ENCODE data around the gene TNFRSF13B. TPM values are rescaled to one million over a fixed set of nuclear protein-coding genes. Genes with fewer than 3 reads are reported as not detected.
"Not testable (repeated sequence)": the region's sequence is repeated elsewhere in the genome, so short reads cannot be mapped to it uniquely, and the experiment has no call there.

Gene TNFRSF13B
- not detected in 2 replicates for total RNA-seq (2014; rRNA removed; shearing (Covaris generic))

GRCh38 chr17:16971458-16972338 is at the start of gene TNFRSF13B:
Gene TNFRSF13B, minus strand, starts transcription at chr17:16972118. Its CDS starts 43 bp downstream, at chr17:16972075.
- no peaks in the 10 kb centered on the region for H3K36me3 ChIP-seq
- H3K27me3 ChIP-seq (replicated peaks) = no peaks in the 10 kb centered on the region; the same call in 1 of the 2 replicates
- H3K4me1 ChIP-seq (replicated peaks) = peaks cover 5% of the 10 kb centered on the region; the same call in 1 of the 2 replicates
- H3K9me3 ChIP-seq (replicated peaks) = no peaks in the 10 kb centered on the region
- no peak within 1 kb of the TSS for H3K4me3 ChIP-seq
- DNase-seq (ENCODE audit: low read depth in 1 of 2, low spot score in 2 of 2) = no peak
- H3K27ac ChIP-seq = no peak within 1 kb of the TSS

- Histone ChIP-seq H3K9me3 (replicated peaks) (no peaks in the 10 kb centered on the region), H3K36me3 (no peaks in the 10 kb centered on the region), H3K4me1 (replicated peaks) (peaks cover 47% of the 10 kb centered on the region), H3K27ac (peak overlapping the region; percentile 98), H3K27me3 (replicated peaks) (no peaks in the 10 kb centered on the region), H3K4me3 (no peak overlapping the region)
- peak; percentile 93 to 96 for DNase-seq (ENCODE audit: low read depth in 1 of 2, low spot score in 2 of 2)
These were observed 49.4 kb upstream of the TNFRSF13B start for GRCh38 chr17:17021194-17021863.

- no peak for DNase-seq (ENCODE audit: low read depth in 1 of 2, low spot score in 2 of 2)
- Histone ChIP-seq H3K27ac (peak overlapping the region; percentile 98), H3K4me3 (no peak overlapping the region)
These were observed 48.9 kb upstream of the TNFRSF13B start for GRCh38 chr17:17020821-17021193.

DNA sequence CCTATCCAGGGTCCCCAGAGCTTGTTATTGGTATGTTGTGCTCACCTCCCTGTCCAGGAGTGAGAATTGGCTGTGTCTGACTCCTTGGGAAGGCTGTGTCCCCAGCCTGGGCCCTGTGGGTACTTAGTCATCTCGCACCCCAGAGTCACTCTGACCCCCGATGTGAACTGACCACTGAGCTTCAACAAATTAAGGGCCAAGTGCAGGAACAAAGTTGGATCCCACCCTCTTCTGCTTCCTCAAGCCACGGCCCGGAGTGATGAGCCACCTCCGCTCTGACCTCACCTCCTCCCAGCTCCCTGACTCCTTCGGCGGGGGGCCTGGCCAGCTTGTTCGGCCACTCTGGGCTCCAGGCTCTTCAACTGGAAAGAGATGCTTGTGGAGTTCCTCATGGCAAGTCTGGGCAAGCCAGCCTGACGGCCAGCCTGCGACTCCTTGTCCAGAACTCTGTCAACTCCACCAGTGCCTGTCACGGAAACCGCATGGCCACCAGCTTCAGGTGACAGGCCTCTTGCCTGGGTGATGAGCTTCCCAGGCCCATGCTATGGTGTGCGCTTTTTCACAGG is 48.1 kb upstream of the TNFRSF13B start:
- Histone ChIP-seq H3K4me3 (no peak overlapping the region), H3K9me3 (replicated peaks) (no peaks in the 10 kb centered on the region), H3K27ac (peak overlapping the region; percentile 98), H3K36me3 (no peaks in the 10 kb centered on the region), H3K27me3 (replicated peaks) (no peaks in the 10 kb centered on the region), H3K4me1 (replicated peaks) (peaks cover 43% of the 10 kb centered on the region)
- DNase-seq (ENCODE audit: low read depth in 1 of 2, low spot score in 2 of 2) = no peak

More at GRCh38 chr17:17020821-17021193, 48.9 kb upstream of the TNFRSF13B start:
- H3K9me3 ChIP-seq (replicated peaks) = no peaks in the 10 kb centered on the region
- peaks cover 47% of the 10 kb centered on the region for H3K4me1 ChIP-seq (replicated peaks)
- no peaks in the 10 kb centered on the region for H3K27me3 ChIP-seq (replicated peaks)
- no peaks in the 10 kb centered on the region for H3K36me3 ChIP-seq

DNA sequence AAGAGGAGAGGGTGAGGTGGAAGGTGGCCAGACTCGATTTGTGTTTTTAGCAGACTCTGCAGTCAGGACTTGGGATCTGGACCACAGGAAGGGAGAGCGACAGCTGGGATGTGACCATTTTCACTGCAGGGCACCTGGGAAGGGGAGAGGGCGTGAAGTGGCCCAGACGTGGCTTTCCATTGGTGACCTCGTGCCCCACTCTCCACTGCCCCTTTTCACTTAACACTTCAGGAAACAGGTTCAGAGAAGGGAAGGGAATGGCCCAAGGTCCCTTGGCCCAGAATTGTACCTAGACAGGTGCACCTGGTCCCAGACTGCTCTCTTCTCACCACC is 47.5 kb upstream of the TNFRSF13B start:
- H3K27ac ChIP-seq = peak overlapping the region; percentile 98; the same call in 1 of the 2 replicates
- H3K4me1 ChIP-seq (replicated peaks) = peaks cover 44% of the 10 kb centered on the region
- no peaks in the 10 kb centered on the region for H3K36me3 ChIP-seq
- DNase-seq (ENCODE audit: low read depth in 1 of 2, low spot score in 2 of 2) = no peak
- H3K27me3 ChIP-seq (replicated peaks) = no peaks in the 10 kb centered on the region
- no peak overlapping the region for H3K4me3 ChIP-seq
- H3K9me3 ChIP-seq (replicated peaks) = no peaks in the 10 kb centered on the region

DNA sequence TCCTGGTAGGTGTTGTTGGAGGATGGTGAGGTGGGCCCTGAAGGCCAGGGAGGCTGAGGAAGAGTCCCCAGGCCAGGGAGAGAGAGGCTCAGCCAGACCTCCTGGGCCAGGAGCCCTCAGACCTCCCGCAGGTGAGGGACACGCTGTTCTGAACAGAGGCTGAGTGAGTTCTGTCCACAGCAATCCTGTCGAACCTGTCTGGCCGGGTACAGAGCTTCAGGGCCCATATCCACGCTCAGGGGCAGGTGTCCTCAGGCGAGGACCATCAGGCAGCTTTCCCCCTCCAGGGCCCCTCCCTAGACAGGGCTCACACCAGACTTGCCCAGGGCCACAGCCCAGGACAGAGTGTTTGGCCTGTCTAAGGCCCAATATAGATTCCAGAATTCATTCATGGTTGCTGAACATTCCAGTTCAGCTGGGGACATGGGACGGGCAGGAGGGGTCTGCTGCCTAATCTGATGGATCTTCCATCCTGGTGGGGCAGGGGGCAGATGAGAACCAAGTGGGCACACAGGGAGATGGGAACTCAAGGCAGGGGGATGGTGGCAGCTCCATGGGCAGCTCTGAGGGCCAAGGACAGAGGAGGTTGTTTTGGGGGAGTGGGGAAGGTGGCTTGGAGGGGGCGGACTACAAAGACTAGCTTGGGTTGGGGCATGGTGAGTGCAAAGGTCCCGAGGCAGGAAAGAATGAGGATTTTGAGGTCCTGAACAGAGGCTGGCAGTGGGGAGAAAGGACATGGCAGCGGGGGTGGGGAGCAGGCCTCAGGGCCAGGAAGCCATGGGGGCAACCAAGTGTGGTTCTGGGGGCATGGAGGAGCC is 46.9 kb upstream of the TNFRSF13B start:
- no peaks in the 10 kb centered on the region for H3K27me3 ChIP-seq (replicated peaks)
- no peak overlapping the region for H3K27ac ChIP-seq
- DNase-seq (ENCODE audit: low read depth in 1 of 2, low spot score in 2 of 2) = no peak
- H3K36me3 ChIP-seq = no peaks in the 10 kb centered on the region
- peaks cover 49% of the 10 kb centered on the region for H3K4me1 ChIP-seq (replicated peaks)
- no peak overlapping the region for H3K4me3 ChIP-seq
- no peaks in the 10 kb centered on the region for H3K9me3 ChIP-seq (replicated peaks)

DNA sequence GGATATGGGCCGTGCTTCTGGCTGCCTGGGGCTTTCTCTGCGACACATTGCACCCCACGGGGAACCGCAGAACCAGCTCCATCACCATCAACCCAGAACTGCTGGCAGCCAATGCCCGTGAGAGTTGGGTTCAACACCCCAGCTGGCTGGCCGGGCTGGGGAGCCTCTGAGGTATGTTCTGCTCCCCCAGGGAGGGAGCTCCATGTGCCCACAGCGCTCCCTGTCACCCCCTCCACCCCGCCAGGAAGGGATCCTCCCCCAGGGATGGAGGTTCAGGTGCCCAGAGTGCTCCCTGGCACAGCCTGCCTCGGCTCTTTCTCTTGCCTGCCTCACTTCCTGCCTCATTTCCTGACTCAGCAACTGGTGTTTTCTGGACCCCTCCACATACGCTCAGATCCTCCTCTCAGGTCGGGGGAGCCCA is 46.1 kb upstream of the TNFRSF13B start:
- Histone ChIP-seq H3K27me3 (replicated peaks) (no peaks in the 10 kb centered on the region), H3K9me3 (replicated peaks) (no peaks in the 10 kb centered on the region), H3K36me3 (no peaks in the 10 kb centered on the region), H3K27ac (no peak overlapping the region), H3K4me3 (no peak overlapping the region), H3K4me1 (replicated peaks) (peaks cover 48% of the 10 kb centered on the region)
- DNase-seq (ENCODE audit: low read depth in 1 of 2, low spot score in 2 of 2) = no peak

- Histone ChIP-seq H3K36me3 (no peaks in the 10 kb centered on the region), H3K27me3 (replicated peaks) (no peaks in the 10 kb centered on the region), H3K4me1 (replicated peaks) (peaks cover 42% of the 10 kb centered on the region), H3K27ac (no peak overlapping the region), H3K4me3 (no peak overlapping the region), H3K9me3 (replicated peaks) (no peaks in the 10 kb centered on the region)
- no peak for DNase-seq (ENCODE audit: low read depth in 1 of 2, low spot score in 2 of 2)
These were observed 45.6 kb upstream of the TNFRSF13B start for GRCh38 chr17:17017343-17018014.

DNA sequence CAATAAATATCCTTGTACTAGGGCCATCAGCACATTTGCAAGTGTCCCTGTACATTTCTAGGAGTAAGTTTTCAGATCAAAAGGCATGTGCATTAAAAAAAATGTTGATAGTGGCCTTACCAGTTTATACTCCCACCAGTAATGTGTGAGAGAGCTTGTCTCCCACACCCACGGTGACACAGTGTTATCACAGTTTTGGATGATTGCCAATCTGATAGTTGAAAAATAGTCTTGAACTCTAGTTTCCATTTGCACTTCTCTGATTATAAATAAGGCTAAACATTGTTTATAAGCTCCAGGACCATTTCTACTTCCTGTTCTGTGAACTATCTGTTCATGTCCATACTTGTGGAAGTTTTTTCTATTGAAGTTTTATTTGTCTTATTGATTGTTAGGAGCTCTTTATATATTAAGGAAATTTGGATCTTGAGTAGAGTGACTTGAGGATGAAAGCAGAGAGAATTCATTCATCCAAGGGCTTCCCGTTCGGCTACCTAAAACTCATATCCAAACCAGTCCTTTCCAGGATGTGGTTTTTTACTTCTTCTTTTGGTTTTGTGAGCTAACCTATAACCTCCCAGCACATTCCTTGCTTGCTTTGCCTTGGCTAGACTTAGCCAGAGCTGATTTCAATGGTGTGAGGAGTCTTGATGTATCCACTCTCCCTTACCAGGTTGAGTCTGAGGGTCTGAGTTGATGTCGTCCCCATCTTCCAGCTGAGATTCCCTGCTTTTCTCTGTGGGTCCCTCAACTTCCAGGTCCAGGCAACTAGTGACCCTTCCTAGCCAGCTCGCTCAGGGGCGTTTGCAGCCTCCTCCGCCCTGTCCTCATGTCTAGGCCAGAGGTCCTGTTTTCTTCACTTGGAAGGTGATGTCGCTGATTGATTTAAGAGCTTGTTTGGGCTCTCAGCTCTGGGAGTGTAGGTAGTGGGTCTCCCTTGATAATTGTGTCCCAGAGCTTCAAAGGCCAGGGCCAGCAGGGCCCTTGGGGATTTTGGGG is 44.6 kb upstream of the TNFRSF13B start:
- H3K36me3 ChIP-seq; H3K4me3 ChIP-seq; H3K27ac ChIP-seq; DNase-seq (ENCODE audit: low read depth in 1 of 2, low spot score in 2 of 2); H3K9me3 ChIP-seq (replicated peaks); H3K27me3 ChIP-seq (replicated peaks): not testable (repeated sequence)
- peaks cover 32% of the 10 kb centered on the region for H3K4me1 ChIP-seq (replicated peaks)

GRCh38 chr17:17015230-17015629 is 43.3 kb upstream of the TNFRSF13B start:
- Histone ChIP-seq H3K4me3 (no peak overlapping the region), H3K27me3 (replicated peaks) (no peaks in the 10 kb centered on the region), H3K27ac (peak overlapping the region; percentile 17; the same call in 1 of the 2 replicates), H3K4me1 (replicated peaks) (peaks cover 20% of the 10 kb centered on the region), H3K36me3 (no peaks in the 10 kb centered on the region), H3K9me3 (replicated peaks) (no peaks in the 10 kb centered on the region)
- no peak for DNase-seq (ENCODE audit: low read depth in 1 of 2, low spot score in 2 of 2)

DNA sequence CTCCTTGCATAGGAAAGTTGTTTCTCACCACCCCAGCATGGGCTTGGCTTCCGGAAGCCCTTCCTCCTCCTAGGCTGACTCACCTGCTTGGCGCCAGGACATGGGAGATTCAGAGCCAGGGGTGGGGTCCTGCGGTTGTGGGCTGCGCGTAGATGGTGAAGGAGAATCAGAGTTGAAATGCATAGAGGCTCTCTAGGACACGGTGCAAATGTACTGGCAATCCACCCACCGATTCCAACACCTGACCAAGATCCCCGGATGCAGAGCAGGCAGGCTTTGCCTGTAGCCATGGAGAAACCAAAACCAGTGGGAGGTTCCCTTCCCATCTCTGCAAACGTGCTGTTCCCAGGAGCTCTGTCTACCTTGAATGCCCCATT is 42.8 kb upstream of the TNFRSF13B start:
- H3K9me3 ChIP-seq (replicated peaks); H3K4me3 ChIP-seq; H3K36me3 ChIP-seq; H3K27me3 ChIP-seq (replicated peaks): not testable (repeated sequence)
- Histone ChIP-seq H3K4me1 (replicated peaks) (peaks cover 17% of the 10 kb centered on the region), H3K27ac (peak overlapping the region; percentile 17; the same call in 1 of the 2 replicates)
- DNase-seq (ENCODE audit: low read depth in 1 of 2, low spot score in 2 of 2) = peak; percentile 43 to 73
